ENCODE measurements around the gene YBEY.

Gene YBEY

DNA sequence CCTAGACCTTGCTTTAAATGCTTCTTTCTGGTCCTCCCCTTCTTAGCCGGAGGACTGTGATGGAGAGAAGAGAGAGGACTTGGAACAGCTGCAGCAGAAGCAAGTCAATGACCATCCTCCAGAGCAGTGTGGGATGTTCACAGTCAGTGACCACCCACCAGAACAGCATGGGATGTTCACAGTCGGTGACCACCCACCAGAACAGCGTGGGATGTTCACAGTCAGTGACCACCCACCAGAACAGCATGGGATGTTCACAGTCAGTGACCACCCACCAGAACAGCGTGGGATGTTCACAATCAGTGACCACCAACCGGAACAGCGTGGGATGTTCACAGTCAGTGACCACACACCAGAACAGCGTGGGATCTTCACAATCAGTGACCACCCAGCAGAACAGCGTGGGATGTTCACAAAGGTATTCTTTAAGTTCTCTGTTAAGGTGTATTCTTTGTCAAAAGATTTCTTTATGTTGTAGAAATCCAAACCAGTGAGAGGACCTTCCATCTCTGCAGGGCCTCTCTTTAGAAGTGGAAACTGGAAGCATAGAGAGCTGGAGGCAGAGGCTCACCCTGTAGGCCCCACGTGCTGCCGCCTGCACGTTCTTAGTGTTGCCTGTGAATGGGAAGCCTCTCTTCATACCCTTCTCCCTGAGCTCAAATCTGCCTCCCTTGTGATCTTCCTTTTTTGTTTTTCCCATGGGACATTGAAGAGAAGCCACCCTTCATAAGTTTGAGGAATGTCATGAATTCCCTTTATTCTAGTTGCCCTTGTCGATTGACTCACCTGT is 48.4 kb downstream of the YBEY start:
- no peak for DNase-seq

GRCh38 chr21:46336603-46337002 is 50.5 kb downstream of the YBEY start:
- no peak for DNase-seq

DNA sequence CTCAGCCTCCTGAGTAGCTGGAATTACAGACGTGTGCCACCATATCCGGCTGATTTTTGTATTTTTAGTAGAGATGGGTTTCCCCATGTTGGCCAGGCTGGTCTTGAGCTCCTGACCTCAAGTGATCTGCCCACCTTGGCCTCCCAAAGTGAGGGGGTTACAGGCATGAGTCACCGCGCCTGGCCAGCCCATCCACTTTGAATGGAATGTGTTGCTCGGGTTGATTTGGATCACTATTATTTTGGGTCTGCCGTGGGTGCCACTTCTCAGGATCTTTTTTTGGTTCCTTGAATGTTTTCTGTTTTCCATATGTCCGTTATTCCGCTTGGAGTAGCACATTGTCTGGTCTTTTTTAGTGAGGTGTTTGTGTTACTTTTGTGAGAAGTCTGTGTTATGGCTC is 54.9 kb downstream of the YBEY start:
- DNase-seq: no peak

DNA sequence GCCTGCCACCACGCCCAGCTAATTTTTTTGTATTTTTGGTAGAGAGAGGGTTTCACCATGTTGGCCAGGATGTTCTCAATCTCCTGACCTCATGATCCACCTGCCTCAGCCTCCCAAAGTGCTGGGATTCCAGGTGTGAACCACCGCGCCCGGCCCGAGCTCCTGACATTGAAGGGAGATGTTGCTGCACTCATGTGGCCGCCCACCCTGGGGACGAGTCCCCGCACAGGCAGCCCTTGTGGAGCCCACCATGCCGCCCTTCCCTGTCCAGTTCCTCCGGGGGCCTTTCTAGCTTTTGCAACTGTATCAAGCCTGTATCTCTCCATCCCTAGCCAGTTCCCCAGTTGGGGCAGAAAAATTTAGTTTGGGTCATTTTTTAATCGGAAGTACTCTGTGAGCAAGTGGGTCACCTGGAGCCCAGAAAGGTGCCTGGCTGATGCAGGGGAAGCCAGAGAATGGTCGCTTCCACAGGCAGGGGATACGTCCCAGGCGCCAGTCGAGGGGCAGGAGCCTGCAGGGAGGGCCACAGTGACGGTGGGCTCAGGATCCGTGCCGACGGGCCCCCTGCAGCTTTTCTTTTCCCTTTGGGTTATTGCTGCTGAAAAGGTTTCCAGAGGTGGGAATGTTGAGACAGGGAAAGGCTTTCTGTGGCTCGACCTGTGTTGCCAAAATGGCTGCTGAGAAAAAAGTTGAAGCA is 58.2 kb downstream of the YBEY start:
- no peak for DNase-seq

DNA sequence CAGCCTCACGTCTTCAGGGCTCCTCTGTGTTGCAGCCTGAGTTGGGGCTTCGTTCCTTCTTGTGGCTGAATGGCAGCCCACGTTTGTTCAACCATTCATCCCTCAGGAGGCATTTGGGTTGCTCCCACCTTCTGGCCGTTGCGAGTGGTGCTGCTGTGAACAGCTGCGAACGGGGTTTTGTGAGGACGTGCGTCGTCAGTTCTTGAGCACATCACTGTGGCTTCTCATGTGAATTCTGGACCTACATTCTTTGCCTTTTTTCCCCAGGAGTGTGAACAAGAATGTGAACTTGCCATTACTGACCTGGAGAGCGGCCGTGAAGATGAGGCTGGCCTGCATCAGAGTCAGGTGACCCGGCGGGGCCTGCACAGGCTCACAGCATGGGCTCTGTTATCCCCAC is 59.7 kb downstream of the YBEY start:
- no peak for DNase-seq

GRCh38 chr21:46346296-46347202 is 60.4 kb downstream of the YBEY start:
- no peak for DNase-seq

DNA sequence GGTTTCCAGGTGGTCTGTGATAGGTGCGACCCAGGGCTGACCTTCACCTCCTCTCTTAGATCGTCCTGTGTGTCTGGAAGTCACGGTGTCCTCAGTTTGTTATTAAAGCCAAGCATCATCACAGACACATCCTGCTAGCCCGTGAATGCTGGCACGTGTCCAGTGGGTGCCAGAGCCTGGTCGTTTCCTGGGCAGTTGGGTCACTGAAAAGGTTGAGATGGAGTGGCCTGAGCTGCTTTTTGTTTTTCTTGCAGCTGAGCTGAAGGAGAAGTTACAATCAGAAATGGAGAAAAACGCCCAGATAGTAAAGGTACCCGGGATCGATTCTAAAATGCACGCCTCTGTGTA is 61.0 kb downstream of the YBEY start:
- DNase-seq: no peak

Measured in NCI-H510A (cell line).